K562 (cell line): Measurements from ENCODE around the gene ELMO3. TPM values are rescaled to one million over a fixed set of nuclear protein-coding genes. Genes with fewer than 3 reads are reported as not detected.
A peak's percentile ranks its signal among the peaks of the same experiment; 100 is the strongest.

Experiments used
- ATAC-seq: fragments of 200-7000 bp; cut with Tn5 transposase; 3 replicates; pipeline ENCODE4 v1.9.1; 2020; ENCODE audit warnings: moderate library complexity
- BruUV-seq: library from RNA; stranded (reverse); fragments of 400-500 nt; replicated peaks from 2 replicates; lab custom pipeline; 2021; lab: Mats Ljungman, UMichigan
- CTCF ChIA-PET: fragments of 300-600 bp; formaldehyde crosslinking; extraction: SDS; loops from one replicate; lab custom pipeline; 2021; ENCODE audit warnings: low intra/inter-chr PET ratio; lab: Yijun Ruan, JAX
- POLR2A ChIA-PET: fragments of 300-600, 350-650 bp; sonication (Branson Sonifier 250); formaldehyde crosslinking; extraction: SDS; loops from one replicate; lab custom pipeline; 2021; ENCODE audit warnings: antibody characterized with exemption, inconsistent platforms; lab: Yijun Ruan, JAX
- DNase-seq, 4 experiments: peaks; one replicate each; pipeline versions ENCODE4 v3.0.0 to v3.0.0-alpha.2; 2011 to 2018; ENCODE audit warnings: low spot score in 3 of 4, mixed read lengths in 3 of 4; ENCODE audit errors: extremely low read depth in 1 of 4
- FAIRE-seq: peaks from 2 replicates; lab custom pipeline; 2011; peaks lifted over from hg19 to GRCh38; lab: Jason Lieb, UNC
- H2AFZ ChIP-seq: 2 replicates; pipeline ENCODE4 v1.6.0; 2011; ENCODE audit warnings: low read depth, low read length, control low read depth, inconsistent platforms
- H3K27ac ChIP-seq: fragments of 200-600 bp; 3 replicates; pipeline ENCODE4 v1.8.0; 2011; ENCODE audit warnings: low read depth, mild to moderate bottlenecking, control low read depth, inconsistent platforms, low read length, moderate library complexity, mixed read lengths; ENCODE audit errors: extremely low read depth
- H3K27me3 ChIP-seq, 2 experiments: fragments of 300-600 bp in 1 of 2; 2 replicates in 1 of 2; 3 replicates in 1 of 2; pipeline versions ENCODE4 v1.6.0 to v1.8.0; 2011; ENCODE audit warnings: inconsistent platforms in 2 of 2, low read length in 2 of 2, mild to moderate bottlenecking in 1 of 2, mixed read lengths in 1 of 2, moderate library complexity in 1 of 2; ENCODE audit not compliant: control insufficient read depth in 2 of 2, insufficient read depth in 2 of 2
- H3K36me3 ChIP-seq: fragments of 300-600 bp; 3 replicates; pipeline ENCODE4 v1.8.0; 2011; ENCODE audit warnings: mild to moderate bottlenecking, low read length, inconsistent platforms; ENCODE audit not compliant: control insufficient read depth, insufficient read depth
- H3K4me1 ChIP-seq, 2 experiments: fragments of 200-600 bp in 1 of 2; replicated peaks in 1 of 2; 2 replicates in 1 of 2; 3 replicates in 1 of 2; pipeline versions ENCODE4 v1.5.1 to v1.8.0; 2011; ENCODE audit warnings: inconsistent platforms in 2 of 2, low read length in 2 of 2, mild to moderate bottlenecking in 1 of 2, mixed read lengths in 1 of 2, moderate library complexity in 1 of 2; ENCODE audit not compliant: control insufficient read depth in 2 of 2, insufficient read depth in 2 of 2
- H3K4me2 ChIP-seq: 2 replicates; pipeline ENCODE4 v1.6.1; 2011; ENCODE audit warnings: low read length, control low read depth, inconsistent platforms, mixed read lengths; ENCODE audit not compliant: insufficient read depth
- H3K4me3 ChIP-seq: fragments of 200-600 bp; sonication (generic), shearing (Covaris generic); 2 replicates; pipeline ENCODE4 v1.5.1; 2016; ENCODE audit warnings: control low read depth, inconsistent platforms
- H3K79me2 ChIP-seq: fragments of 200-600 bp; 3 replicates; pipeline ENCODE4 v1.8.0; 2011; ENCODE audit warnings: low read length, inconsistent platforms; ENCODE audit not compliant: control insufficient read depth, insufficient read depth
- H3K9ac ChIP-seq, 2 experiments: 2 replicates each; pipeline versions ENCODE4 v1.6.0 to v1.6.1; 2011; ENCODE audit warnings: low read depth in 2 of 2, low read length in 2 of 2, control low read depth in 1 of 2, inconsistent platforms in 1 of 2, mild to moderate bottlenecking in 1 of 2, mixed read lengths in 1 of 2; ENCODE audit not compliant: insufficient read depth in 1 of 2
- H3K9me1 ChIP-seq: one replicate; pipeline ENCODE4 v1.6.0; 2011; ENCODE audit warnings: inconsistent platforms, mild to moderate bottlenecking, low read length, moderate library complexity; ENCODE audit not compliant: control insufficient read depth, insufficient read depth
- H3K9me3 ChIP-seq: replicated peaks from 2 replicates; pipeline ENCODE4 v1.5.1; 2011; ENCODE audit warnings: low read depth, low read length, inconsistent platforms; ENCODE audit not compliant: control insufficient read depth, insufficient read depth
- H4K20me1 ChIP-seq: replicated peaks from 2 replicates; pipeline ENCODE4 v1.6.1; 2011; ENCODE audit warnings: low read length, inconsistent platforms, mixed read lengths; ENCODE audit not compliant: control insufficient read depth, insufficient read depth
- ATF1 ChIP-seq, 2 experiments: fragments of 450-650 bp in 1 of 2; IDR thresholded peaks; 2 replicates each; pipeline ENCODE4 v1.6.1; 2016; ENCODE audit warnings: missing compliant biosample characterization in 1 of 2, missing genetic modification characterization in 1 of 2
- CREB1 ChIP-seq, 2 experiments: sonication (generic) in 1 of 2; formaldehyde crosslinking in 1 of 2; IDR thresholded peaks; 2 replicates each; pipeline versions ENCODE4 v1.6.1 to v1.8.0; 2012 to 2022; ENCODE audit warnings: inconsistent platforms in 1 of 2, mild to moderate bottlenecking in 1 of 2, missing genetic modification reagents in 1 of 2, moderate library complexity in 1 of 2
- FOS ChIP-seq: IDR thresholded peaks from 3 replicates; pipeline ENCODE4 v1.6.1; 2011; ENCODE audit not compliant: insufficient read length; ENCODE audit errors: extremely low read depth
- FOXJ2 ChIP-seq: fragments of 200-800 bp; sonication (Bioruptor generic); IDR thresholded peaks from 2 replicates; pipeline ENCODE4 v1.6.1; 2016; ENCODE audit warnings: missing genetic modification characterization, missing compliant biosample characterization
- HCFC1 ChIP-seq: IDR thresholded peaks from 2 replicates; pipeline ENCODE4 v1.6.1; 2012; ENCODE audit warnings: low read depth, low read length, improper control_type of control experiment
- HMG20A ChIP-seq: fragments of 450-650 bp; formaldehyde crosslinking; conservative IDR thresholded peaks from 2 replicates; pipeline ENCODE4 v1.4.0; 2020; ENCODE audit warnings: mild to moderate bottlenecking, mixed read lengths
- KAT7 ChIP-seq: sonication (generic); formaldehyde crosslinking; IDR thresholded peaks from 2 replicates; pipeline ENCODE4 v1.8.0; 2022; ENCODE audit warnings: missing genetic modification reagents, mild to moderate bottlenecking, borderline replicate concordance
- LCOR ChIP-seq: sonication (generic); formaldehyde crosslinking; IDR thresholded peaks from 2 replicates; pipeline ENCODE4 v1.8.0; 2022; ENCODE audit warnings: mild to moderate bottlenecking, missing genetic modification reagents
- MCM7 ChIP-seq, 2 experiments: fragments of 450-650 bp; IDR thresholded peaks; 2 replicates each; pipeline ENCODE4 v1.6.1; 2016 to 2018
- MYBL2 ChIP-seq, 2 experiments: fragments of 450-650 bp in 1 of 2; sonication (generic) in 1 of 2; formaldehyde crosslinking in 1 of 2; IDR thresholded peaks; 2 replicates each; pipeline versions ENCODE4 v1.6.1 to v1.8.1; 2017 to 2022; ENCODE audit warnings: borderline replicate concordance in 1 of 2, inconsistent platforms in 1 of 2, low read depth in 1 of 2, mild to moderate bottlenecking in 1 of 2, missing genetic modification reagents in 1 of 2, moderate library complexity in 1 of 2
- NFIX ChIP-seq: fragments of 250-450 bp; sonication (Bioruptor Pico); IDR thresholded peaks from 2 replicates; pipeline ENCODE4 v1.4.0; 2020; ENCODE audit warnings: low read depth, mild to moderate bottlenecking, moderate library complexity
- RBM34 ChIP-seq: fragments of 200-400 bp; formaldehyde crosslinking; IDR thresholded peaks from 2 replicates; pipeline ENCODE4 v1.6.1; 2018; ENCODE audit warnings: low read length, borderline replicate concordance; ENCODE audit not compliant: insufficient read depth
- SAFB ChIP-seq: fragments of 200-400 bp; formaldehyde crosslinking; IDR thresholded peaks from 2 replicates; pipeline ENCODE4 v1.6.1; 2017; ENCODE audit warnings: low read depth, low read length, borderline replicate concordance
- SMARCE1 ChIP-seq: fragments of 450-650 bp; IDR thresholded peaks from 2 replicates; pipeline ENCODE4 v1.7.1; 2016; ENCODE audit warnings: mild to moderate bottlenecking
- TCF3 ChIP-seq: sonication (generic); formaldehyde crosslinking; IDR thresholded peaks from 2 replicates; pipeline ENCODE4 v1.4.0; 2020; ENCODE audit warnings: mild to moderate bottlenecking, missing genetic modification reagents
- TCF7 ChIP-seq: sonication (generic); IDR thresholded peaks from 2 replicates; pipeline ENCODE4 v1.6.1; 2016; ENCODE audit warnings: antibody characterized with exemption, borderline replicate concordance
- TCF7L2 ChIP-seq: fragments of 150-350 bp; IDR thresholded peaks from 2 replicates; pipeline ENCODE4 v1.6.1; 2016; ENCODE audit warnings: low read depth, mild to moderate bottlenecking, low read length, moderate library complexity
- THRB ChIP-seq: fragments of 450-650 bp; formaldehyde crosslinking; conservative IDR thresholded peaks from 2 replicates; pipeline ENCODE4 v1.4.0; 2022; ENCODE audit warnings: mild to moderate bottlenecking, missing genetic modification characterization
- ZNF134 ChIP-seq: fragments of 250-450 bp; sonication (Bioruptor Pico); conservative IDR thresholded peaks from 2 replicates; pipeline ENCODE4 v1.4.0; 2020
- ZNF165 ChIP-seq: fragments of 250-450 bp; sonication (Bioruptor Pico); IDR thresholded peaks from 2 replicates; pipeline ENCODE4 v1.4.0; 2020; ENCODE audit warnings: borderline replicate concordance
- ZNF324 ChIP-seq: fragments of 250-450 bp; sonication (Bioruptor Pico); IDR thresholded peaks from 2 replicates; pipeline ENCODE4 v1.4.0; 2020; ENCODE audit warnings: mild to moderate bottlenecking
- ZNF444 ChIP-seq: fragments of 250-450 bp; sonication (Bioruptor Pico); IDR thresholded peaks from 2 replicates; pipeline ENCODE4 v1.4.0; 2020; ENCODE audit warnings: mild to moderate bottlenecking, moderate library complexity
- WGBS: fragments of 100-300 bp; shearing (Covaris generic); methylation state at CpG from one replicate; pipeline ENCODE4 v1.1.6; 2016; ENCODE audit warnings: low coverage, mixed read lengths; ENCODE audit not compliant: insufficient coverage; ENCODE audit errors: missing lambda C conversion rate; 5-methylcytosine and 5-hydroxymethylcytosine counted together
- in situ Hi-C: fragments of 300-500 bp; cut with MboI; formaldehyde crosslinking; loops from 4 replicates; pipeline ENCODE4 v1.15.0; 2018; ENCODE audit warnings: inconsistent platforms, mixed read lengths
- intact Hi-C: fragments of 100-400 bp; cut with micrococcal nuclease; formaldehyde crosslinking; loops from 2 replicates; pipeline ENCODE4 v1.14.2; 2022
- polyA plus RNA-seq, 8 experiments: library from polyadenylated mRNA; depleted of rRNA in 4 of 8; stranded (reverse) in 5 of 8; unstranded in 3 of 8; fragments of >200 nt; fragmentation: Nextera tagmentation in 2 of 8; fragmentation: Illumina TruSeq in 1 of 8; extraction: Ambion mirVana in 2 of 8; extraction: Trizol in 1 of 8; gene quantifications; 2 replicates each; pipeline versions ENCODE4 v1.2.1 to v1.2.3, GENCODE V29; 2011 to 2014; ENCODE audit warnings: inconsistent platforms in 1 of 8, missing spikeins in 1 of 8
- total RNA-seq, 7 experiments: library from RNA; depleted of rRNA in 6 of 7; stranded (reverse); fragments of >200 nt in 6 of 7; fragmentation: Illumina TruSeq in 2 of 7; extraction: Trizol in 2 of 7; gene quantifications; 2 replicates each; pipeline versions ENCODE4 v1.2.1 to v1.2.3, GENCODE V29; 2011 to 2021; ENCODE audit warnings: low replicate concordance in 1 of 7

The ELMO3 gene
- total and polyA plus RNA-seq, 9 of the 15 experiments (the other 6 are each of a cell fraction or from before 2014, with no cell fraction given) = 0.04 to 5.1 (median 1.5) TPM

- TF ChIP-seq SAFB (no peak), ATF1 (CRISPR knock-in tag; IDR thresholded peaks at IDR 0.05) (no peak), ATF1 (tag; IDR thresholded peaks at IDR 0.05) (no peak), CREB1 (IDR thresholded peaks at IDR 0.05) (no peak), CREB1 (CRISPR knock-in tag; IDR thresholded peaks at IDR 0.05) (no peak), FOXJ2 (tag) (no peak), RBM34 (no peak)
Observed at GRCh38 chr16:67186550-67186950, 12.4 kb upstream of the ELMO3 start (continued).

DNA sequence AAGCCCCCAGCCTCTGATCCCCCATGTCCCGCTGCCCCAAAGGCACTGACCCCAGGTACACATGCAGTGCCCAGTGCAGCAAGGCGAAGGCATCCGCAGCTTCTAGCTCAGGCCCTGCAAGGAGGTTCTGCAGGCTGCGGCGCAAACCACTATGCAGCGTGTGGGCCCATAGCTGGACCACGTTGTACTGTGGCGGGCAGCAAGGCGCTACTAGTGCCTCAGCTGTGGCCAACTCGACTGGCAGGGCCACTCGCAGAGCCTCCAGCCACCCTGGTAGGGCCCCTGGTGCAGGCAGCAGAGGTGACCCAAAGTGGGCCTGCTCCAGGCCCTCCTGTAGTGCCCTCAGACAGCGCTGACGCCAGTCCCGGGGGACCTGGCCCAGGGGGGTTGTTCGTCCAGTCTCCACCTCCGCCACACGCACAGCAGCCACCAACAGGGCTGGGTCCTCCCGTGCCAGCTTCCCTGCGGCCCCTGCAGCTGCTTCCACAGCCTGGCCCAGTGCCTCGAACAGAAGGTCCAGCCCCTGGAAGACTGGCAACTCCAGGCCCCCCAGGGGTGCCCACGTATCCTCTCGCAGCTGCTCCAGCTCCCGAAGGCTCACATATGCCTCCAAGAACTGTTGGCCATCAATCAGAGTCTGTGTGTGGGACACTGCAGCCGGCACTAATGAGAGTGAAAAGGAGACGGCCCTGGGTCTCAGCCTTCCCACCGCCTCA lies 11.6 kb upstream of the ELMO3 start:
- Histone ChIP-seq H3K27ac (no peak overlapping the region), H3K4me3 (no peak overlapping the region), H3K4me2 (no peak overlapping the region), H3K4me1 (peaks cover 31 to 59% of the 10 kb centered on the region in 2 experiments), H2AFZ (no peak overlapping the region), H3K27me3 (no peaks in the 10 kb centered on the region), H4K20me1 (peaks cover 11% of the 10 kb centered on the region), H3K36me3 (no peaks in the 10 kb centered on the region), H3K9me1 (no peaks in the 10 kb centered on the region), H3K79me2 (peaks cover 22% of the 10 kb centered on the region), H3K9ac (peak overlapping the region in 1 of 2 experiments; percentile 26; a peak in 1 of 4 replicates), H3K9me3 (no peaks in the 10 kb centered on the region)
- in situ Hi-C loops = no loop called here
- ChIA-PET CTCF (no interaction called here), POLR2A (no interaction called here)
- intact Hi-C loops = loop anchor here (10.0 kb wide), 2 partner anchors 173 to 233 kb away; no protein-coding TSS in a partner anchor
- 50% methylated on average over 25 of the region's 26 CpGs for WGBS
- FAIRE-seq (no peak), DNase-seq (no peak), ATAC-seq (no peak)
- BruUV-seq = no TSS peak
- TF ChIP-seq TCF7 (no peak), MYBL2 (IDR thresholded peaks at IDR 0.05; ENCODE audit: low read depth) (no peak), MYBL2 (CRISPR knock-in tag; IDR thresholded peaks at IDR 0.05; ENCODE audit: borderline replicate concordance) (no peak), TCF7L2 (no peak), SMARCE1 (no peak), THRB (CRISPR knock-in tag) (no peak), ZNF444 (CRISPR knock-in tag) (no peak), HMG20A (CRISPR knock-in tag) (no peak), KAT7 (no peak), ZNF165 (CRISPR knock-in tag) (no peak), MCM7 (IDR thresholded peaks at IDR 0.05) (no peak), TCF3 (CRISPR knock-in tag) (no peak), ZNF134 (CRISPR knock-in tag) (no peak), ZNF324 (no peak), LCOR (CRISPR knock-in tag) (no peak), NFIX (no peak), FOS (no peak), HCFC1 (no peak)
